HEK293T (cell line): Measurements from ENCODE around the gene PDZD8.

Experiments used
- BHLHE40 ChIP-seq: fragments of 450-650 bp; IDR thresholded peaks from 2 replicates; pipeline ENCODE4 v1.6.1; 2016; ENCODE audit warnings: mild to moderate bottlenecking, moderate library complexity, borderline replicate concordance
- ELF4 ChIP-seq: fragments of 450-650 bp; IDR thresholded peaks from 2 replicates; pipeline ENCODE4 v1.6.1; 2017; ENCODE audit warnings: antibody characterized with exemption
- FOXK2 ChIP-seq: fragments of 450-650 bp; IDR thresholded peaks from 2 replicates; pipeline ENCODE4 v1.6.1; 2016; ENCODE audit warnings: mild to moderate bottlenecking
- L3MBTL2 ChIP-seq: fragments of 450-650 bp; conservative IDR thresholded peaks from 2 replicates; pipeline ENCODE4 v1.6.1; 2016; ENCODE audit warnings: mild to moderate bottlenecking
- NFRKB ChIP-seq: fragments of 450-650 bp; IDR thresholded peaks from 2 replicates; pipeline ENCODE4 v1.6.1; 2016; ENCODE audit warnings: mild to moderate bottlenecking, moderate library complexity
- SP1 ChIP-seq: fragments of 450-650 bp; IDR thresholded peaks from 2 replicates; pipeline ENCODE4 v1.6.1; 2017
- SUZ12 ChIP-seq: fragments of 450-650 bp; IDR thresholded peaks from 2 replicates; pipeline ENCODE4 v1.6.1; 2016; ENCODE audit warnings: mild to moderate bottlenecking
- TARDBP ChIP-seq: fragments of 450-650 bp; IDR thresholded peaks from 2 replicates; pipeline ENCODE4 v1.6.1; 2016
- ZNF384 ChIP-seq: fragments of 450-650 bp; IDR thresholded peaks from 2 replicates; pipeline ENCODE4 v1.6.1; 2016

DNA sequence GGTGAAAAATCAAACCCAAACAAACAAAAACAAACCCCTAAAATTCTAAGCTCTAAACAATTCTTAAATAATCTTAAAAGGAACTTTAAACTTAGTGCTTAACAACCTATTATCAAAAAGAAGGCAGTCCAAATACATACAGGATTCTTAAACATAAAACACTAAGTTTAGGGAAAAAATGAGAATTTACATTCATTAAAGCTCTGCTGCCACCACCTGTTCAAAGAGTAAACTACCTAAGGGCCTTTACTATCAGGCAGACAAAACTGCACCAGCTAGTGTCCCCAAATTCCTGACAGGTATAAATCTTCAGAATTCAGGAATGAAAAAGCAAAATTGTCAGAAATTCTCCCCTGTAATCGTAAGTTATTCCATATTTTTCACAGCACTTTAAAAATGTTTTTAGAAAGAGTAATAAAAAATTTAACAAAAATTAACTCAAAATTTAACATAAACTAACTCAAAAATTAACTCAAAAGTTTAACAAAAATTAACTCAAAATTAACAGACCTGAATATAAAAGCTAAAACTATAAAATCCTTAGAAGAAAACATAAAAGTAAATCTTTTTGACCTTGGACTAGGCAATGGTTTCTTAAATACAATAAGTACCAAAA is 55.1 kb downstream of the PDZD8 start:
- TF ChIP-seq ELF4 (no peak), NFRKB (no peak), TARDBP (no peak), SP1 (no peak), SUZ12 (no peak), ZNF384 (no peak), FOXK2 (no peak), L3MBTL2 (no peak), BHLHE40 (no peak)
